Thyroid gland (tissue), 4 donors: ENCODE measurements around the gene COMP.

Experiments
- CTCF ChIP-seq, 6 experiments: fragments of 200-600 bp in 3 of 6; fragments of 450-650 bp in 3 of 6; sonication (generic) in 3 of 6; IDR thresholded peaks; one replicate each; pipeline ENCODE4 v1.5.1; 2016 to 2019; ENCODE audit warnings: antibody characterized with exemption in 6 of 6, mild to moderate bottlenecking in 2 of 6, inconsistent platforms in 1 of 6, moderate library complexity in 1 of 6
- POLR2A ChIP-seq, 2 donors: fragments of 450-650 bp; IDR thresholded peaks; one replicate each; pipeline ENCODE4 v1.6.1; 2017; ENCODE audit warnings: antibody characterized with exemption in 2 of 2, mild to moderate bottlenecking in 2 of 2, moderate library complexity in 1 of 2

GRCh38 chr19:18814063-18814462 is 23.0 kb upstream of the COMP start:
- no peak for TF ChIP-seq CTCF (IDR thresholded peaks at IDR 0.05)
- no peak for TF ChIP-seq POLR2A (IDR thresholded peaks at IDR 0.05)
